Measurements from ENCODE around the gene PSMD3.
A peak's percentile ranks its signal among the peaks of the same experiment; 100 is the strongest.

Gene PSMD3

GRCh38 chr17:40025991-40026815 lies 45.6 kb downstream of the PSMD3 start:
- H3K4me1 Mint-ChIP-seq: peaks cover 28% of the 10 kb centered on the region
- CTCF ChIA-PET: interaction anchor here (0.6 to 6.9 kb wide), 18 partner anchors 9 to 1198 kb away, joined by 3 to 83 read pairs (median 4); partner anchors contain the start of gene CSF3
- H3K27me3 Mint-ChIP-seq: no peaks in the 10 kb centered on the region
- no peak overlapping the region for H3K4me3 Mint-ChIP-seq
- DNase-seq: peak; percentile 66
- peak overlapping the region; percentile 78 for H3K27ac Mint-ChIP-seq
- H3K9me3 Mint-ChIP-seq: no peaks in the 10 kb centered on the region
- H3K36me3 Mint-ChIP-seq: peaks cover 46% of the 10 kb centered on the region

DNA sequence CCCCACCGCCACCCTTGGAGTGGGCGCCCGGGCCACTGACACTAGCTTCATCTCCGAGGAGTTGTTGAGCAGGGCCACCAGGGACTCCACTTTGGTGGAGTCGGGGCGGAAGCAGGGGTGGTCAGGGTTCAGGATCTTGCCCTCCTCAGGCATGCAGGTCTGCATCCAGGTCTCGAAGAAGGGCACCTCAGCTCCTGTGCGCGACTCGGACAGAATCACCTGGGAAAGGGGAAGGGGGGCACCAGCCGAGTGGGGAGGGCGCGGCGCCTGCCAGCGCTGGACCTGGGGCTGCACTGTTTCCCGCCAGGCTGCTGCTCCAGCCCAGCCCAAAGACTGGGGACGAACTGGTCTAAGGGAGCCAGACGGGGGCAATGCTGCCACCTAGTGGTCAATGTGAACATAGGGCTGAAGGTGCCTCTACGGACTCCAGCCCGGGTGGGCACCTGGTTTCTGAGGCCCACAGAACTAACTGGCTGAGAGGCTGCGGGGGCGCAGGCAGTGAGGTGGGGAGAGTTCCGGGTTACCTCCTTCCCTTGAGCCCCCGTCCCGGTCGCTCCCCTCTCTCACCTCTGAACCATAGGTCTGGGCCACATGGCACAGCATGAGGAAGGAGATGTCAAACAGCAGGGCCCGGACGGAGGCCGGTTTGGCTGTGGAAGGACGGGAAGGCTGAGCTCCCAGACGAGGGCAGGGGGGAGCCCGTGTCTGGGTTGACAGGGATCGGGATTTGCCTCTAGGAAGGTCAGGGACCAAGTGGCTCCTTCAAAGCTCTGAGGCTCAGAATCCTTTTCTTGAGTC lies 46.4 kb downstream of the PSMD3 start:
- no peak overlapping the region for H3K4me3 Mint-ChIP-seq
- CTCF ChIA-PET: interaction anchor here (0.6 to 6.9 kb wide), 29 partner anchors 8 to 1198 kb away, joined by 3 to 83 read pairs (median 3); partner anchors contain the start of genes CSF3 and MED24
- peaks cover 45% of the 10 kb centered on the region for H3K36me3 Mint-ChIP-seq
- DNase-seq: peak; percentile 84
- peaks cover 26% of the 10 kb centered on the region for H3K4me1 Mint-ChIP-seq
- H3K27ac Mint-ChIP-seq: no peak overlapping the region
- H3K27me3 Mint-ChIP-seq: no peaks in the 10 kb centered on the region
- no peaks in the 10 kb centered on the region for H3K9me3 Mint-ChIP-seq

GRCh38 chr17:40027614-40028012 lies 47.0 kb downstream of the PSMD3 start:
- H3K9me3 Mint-ChIP-seq: no peaks in the 10 kb centered on the region
- no peak overlapping the region for H3K4me3 Mint-ChIP-seq
- H3K36me3 Mint-ChIP-seq: peaks cover 46% of the 10 kb centered on the region
- H3K27ac Mint-ChIP-seq: no peak overlapping the region
- CTCF ChIA-PET: interaction anchor here (0.6 to 6.9 kb wide), 22 partner anchors 10 to 508 kb away, joined by 3 to 83 read pairs (median 3); partner anchors contain the start of genes CSF3 and MED24
- DNase-seq: no peak
- no peaks in the 10 kb centered on the region for H3K27me3 Mint-ChIP-seq
- H3K4me1 Mint-ChIP-seq: peaks cover 26% of the 10 kb centered on the region

DNA sequence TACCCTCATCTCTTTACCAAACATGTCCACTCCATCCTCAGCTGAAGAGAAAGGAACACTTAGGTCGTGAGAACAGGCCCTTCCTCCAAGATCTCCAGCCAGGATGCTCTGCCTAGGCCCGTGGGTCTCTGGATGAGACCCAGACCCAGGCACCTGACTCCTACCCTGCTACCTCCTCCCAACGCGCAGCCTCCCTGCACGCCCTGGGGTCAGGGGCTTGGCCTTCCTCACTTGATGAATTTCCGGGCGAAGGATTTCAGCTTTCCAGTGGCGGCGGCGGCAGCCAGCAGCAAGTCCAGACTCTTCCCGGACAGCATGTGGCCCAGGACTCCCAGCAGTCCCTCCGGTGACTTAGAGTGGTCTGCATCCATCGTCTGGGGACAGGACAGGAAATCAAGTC lies 48.0 kb downstream of the PSMD3 start:
- CTCF ChIA-PET: interaction anchor here (0.7 to 6.9 kb wide), 7 partner anchors 9 to 507 kb away, joined by 3 to 83 read pairs (median 3); partner anchors contain the start of genes CSF3 and MED24
- no peaks in the 10 kb centered on the region for H3K9me3 Mint-ChIP-seq
- no peak for DNase-seq
- no peak overlapping the region for H3K4me3 Mint-ChIP-seq
- no peak overlapping the region for H3K27ac Mint-ChIP-seq
- H3K4me1 Mint-ChIP-seq: peaks cover 26% of the 10 kb centered on the region
- peaks cover 50% of the 10 kb centered on the region for H3K36me3 Mint-ChIP-seq
- H3K27me3 Mint-ChIP-seq: no peaks in the 10 kb centered on the region

DNA sequence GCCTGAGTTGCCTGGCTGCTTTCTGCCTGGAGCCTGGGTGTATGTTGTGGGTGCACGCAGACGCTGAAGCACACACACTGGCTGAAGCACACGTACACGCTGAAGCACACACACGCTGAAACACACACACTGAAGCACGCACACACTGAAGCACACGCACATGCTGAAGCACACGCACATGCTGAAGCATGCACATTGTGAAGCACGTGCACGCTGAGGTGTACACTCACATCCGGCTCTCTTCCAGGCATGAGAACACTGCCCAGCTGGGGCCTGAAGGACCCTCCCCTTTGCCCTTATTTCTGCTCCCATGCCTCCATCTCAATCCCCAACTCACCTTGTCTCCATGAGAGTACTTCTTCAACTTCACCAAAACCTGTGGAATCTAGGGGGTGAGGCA lies 51.1 kb downstream of the PSMD3 start:
- peaks cover 6% of the 10 kb centered on the region for H3K4me1 Mint-ChIP-seq
- CTCF ChIA-PET: interaction anchor here (0.9 kb wide), 1 partner anchor 23 kb away, joined by 3 read pairs; no protein-coding TSS in a partner anchor
- H3K4me3 Mint-ChIP-seq: no peak overlapping the region
- H3K27me3 Mint-ChIP-seq: no peaks in the 10 kb centered on the region
- peaks cover 38% of the 10 kb centered on the region for H3K36me3 Mint-ChIP-seq
- peak overlapping the region; percentile 3 for H3K27ac Mint-ChIP-seq
- H3K9me3 Mint-ChIP-seq: no peaks in the 10 kb centered on the region
- DNase-seq: no peak

GRCh38 chr17:40032322-40033320 lies 52.0 kb downstream of the PSMD3 start:
- Mint-ChIP-seq H3K4me1 (no peaks in the 10 kb centered on the region), H3K4me3 (no peak overlapping the region)

DNA sequence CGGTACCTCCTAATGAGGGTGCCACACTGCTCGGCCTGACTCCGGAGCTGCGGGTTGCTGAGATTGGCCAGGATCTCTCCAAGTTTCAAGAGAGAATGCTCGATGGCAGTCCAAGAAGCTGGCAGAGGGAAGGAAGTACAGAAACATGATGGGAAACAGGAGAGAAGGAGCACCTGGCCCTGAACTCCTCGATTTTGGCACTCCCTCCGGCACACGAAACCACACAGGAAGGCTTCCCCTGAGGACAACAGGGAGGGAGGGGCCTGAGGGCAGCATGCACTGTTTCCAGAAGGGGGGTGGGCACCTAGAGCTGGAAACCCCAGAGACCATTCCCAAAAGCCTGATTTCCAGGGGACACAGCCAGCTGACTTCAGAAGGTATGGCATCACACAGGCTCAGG lies 52.7 kb downstream of the PSMD3 start:
- CTCF ChIA-PET: interaction anchor here (0.9 to 1.3 kb wide), 2 partner anchors 18 to 78 kb away, joined by 3 to 5 read pairs; partner anchors contain the start of gene CSF3
- no peaks in the 10 kb centered on the region for H3K9me3 Mint-ChIP-seq
- peaks cover 34% of the 10 kb centered on the region for H3K36me3 Mint-ChIP-seq
- no peaks in the 10 kb centered on the region for H3K27me3 Mint-ChIP-seq
- no peak overlapping the region for H3K27ac Mint-ChIP-seq
- H3K4me1 Mint-ChIP-seq: no peaks in the 10 kb centered on the region
- no peak for DNase-seq
- no peak overlapping the region for H3K4me3 Mint-ChIP-seq

More at GRCh38 chr17:40032322-40033320, 52.0 kb downstream of the PSMD3 start:
- CTCF ChIA-PET: interaction anchor here (0.8 to 1.3 kb wide), 3 partner anchors 18 to 78 kb away, joined by 3 to 5 read pairs (median 3); partner anchors contain the start of gene CSF3
- DNase-seq: no peak
- no peak overlapping the region for H3K27ac Mint-ChIP-seq
- H3K36me3 Mint-ChIP-seq: peaks cover 34% of the 10 kb centered on the region
- H3K9me3 Mint-ChIP-seq: no peaks in the 10 kb centered on the region
- H3K27me3 Mint-ChIP-seq: no peaks in the 10 kb centered on the region

GRCh38 chr17:40034426-40035161 lies 54.0 kb downstream of the PSMD3 start:
- no peak for DNase-seq
- CTCF ChIA-PET: interaction anchor here (0.8 to 2.6 kb wide), 6 partner anchors 8 to 78 kb away, joined by 3 to 9 read pairs (median 4); no protein-coding TSS in a partner anchor
- no peaks in the 10 kb centered on the region for H3K9me3 Mint-ChIP-seq
- no peak overlapping the region for H3K4me3 Mint-ChIP-seq
- no peaks in the 10 kb centered on the region for H3K4me1 Mint-ChIP-seq
- H3K27ac Mint-ChIP-seq: no peak overlapping the region
- peaks cover 33% of the 10 kb centered on the region for H3K36me3 Mint-ChIP-seq
- H3K27me3 Mint-ChIP-seq: no peaks in the 10 kb centered on the region

- H3K4me1 Mint-ChIP-seq: no peaks in the 10 kb centered on the region
- no peaks in the 10 kb centered on the region for H3K27me3 Mint-ChIP-seq
- no peaks in the 10 kb centered on the region for H3K9me3 Mint-ChIP-seq
- peaks cover 30% of the 10 kb centered on the region for H3K36me3 Mint-ChIP-seq
- CTCF ChIA-PET: interaction anchor here (0.7 to 2.9 kb wide), 9 partner anchors 9 to 82 kb away, joined by 3 to 10 read pairs (median 4); no protein-coding TSS in a partner anchor
- H3K27ac Mint-ChIP-seq: no peak overlapping the region
- no peak for DNase-seq
- no peak overlapping the region for H3K4me3 Mint-ChIP-seq
Observed at GRCh38 chr17:40035162-40035559, 54.6 kb downstream of the PSMD3 start.

DNA sequence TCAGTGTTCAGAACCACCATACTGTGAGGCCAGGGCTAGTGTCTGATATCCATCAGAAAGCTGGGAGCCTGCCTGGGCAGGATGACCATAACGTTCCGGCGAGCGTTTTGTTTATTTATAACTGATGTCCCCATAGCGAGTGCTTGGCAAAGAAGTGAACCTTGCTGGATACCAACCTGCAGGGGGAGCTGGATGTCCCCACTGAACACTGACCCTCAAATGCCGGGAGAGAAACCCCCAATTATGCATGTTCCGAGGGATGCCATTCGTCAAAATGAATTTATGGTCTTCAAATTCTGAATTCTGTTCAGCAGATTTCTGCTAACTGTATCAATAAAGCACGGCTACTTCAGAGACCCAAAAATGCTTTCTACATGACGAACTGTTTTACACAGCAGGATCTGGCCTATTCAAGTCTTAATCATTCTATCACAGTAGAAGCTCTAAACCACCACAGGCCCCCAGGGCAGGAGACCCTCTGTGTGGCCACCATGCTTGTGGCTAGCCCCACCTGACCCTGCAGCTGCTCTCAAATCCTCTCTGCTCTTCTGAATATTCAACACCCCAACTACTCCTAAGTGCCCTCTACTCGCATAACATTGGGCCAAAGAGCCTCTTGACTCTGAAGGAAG lies 58.4 kb downstream of the PSMD3 start:
- no peaks in the 10 kb centered on the region for H3K9me3 Mint-ChIP-seq
- DNase-seq: no peak
- CTCF ChIA-PET: interaction anchor here (0.8 to 1.1 kb wide), 5 partner anchors 11 to 129 kb away, joined by 3 to 5 read pairs (median 4); partner anchors contain the start of gene THRA
- H3K27me3 Mint-ChIP-seq: no peaks in the 10 kb centered on the region
- no peak overlapping the region for H3K4me3 Mint-ChIP-seq
- H3K4me1 Mint-ChIP-seq: no peaks in the 10 kb centered on the region
- peaks cover 20% of the 10 kb centered on the region for H3K36me3 Mint-ChIP-seq
- H3K27ac Mint-ChIP-seq: no peak overlapping the region

DNA sequence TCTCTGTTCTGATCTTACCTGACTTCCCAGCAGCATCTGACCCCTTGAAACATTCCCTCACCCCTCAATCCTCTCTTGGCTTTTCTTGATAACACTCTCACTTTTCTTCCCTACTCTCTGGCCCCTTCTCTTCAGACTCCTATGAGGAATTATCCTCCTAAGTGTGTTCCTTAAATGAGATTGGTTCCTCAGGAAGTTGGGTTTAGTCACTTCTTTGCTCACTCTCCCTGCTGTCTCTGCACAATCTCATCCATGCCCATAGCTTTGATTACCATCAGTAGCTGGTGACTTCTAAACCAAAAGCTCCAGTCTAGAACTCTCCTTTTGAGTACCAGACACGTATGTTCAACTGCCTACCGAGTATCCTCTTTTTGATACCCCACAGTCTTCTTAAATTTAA lies 60.6 kb downstream of the PSMD3 start:
- Mint-ChIP-seq H3K9me3 (no peaks in the 10 kb centered on the region), H3K4me3 (no peak overlapping the region), H3K27ac (no peak overlapping the region), H3K36me3 (peaks cover 23% of the 10 kb centered on the region), H3K4me1 (no peaks in the 10 kb centered on the region), H3K27me3 (no peaks in the 10 kb centered on the region)
- CTCF ChIA-PET: no interaction called here
- DNase-seq: no peak

All from activated naive CD4-positive, alpha-beta T cell treated with anti-CD3 and anti-CD28 coated beads, Interleukin-2, amount 10 ng/mL, durations not matched to agents 7 days and 5 days (primary cell).